AML-193 (cell line): Measurements from ENCODE around the gene CD4.
A peak's percentile ranks its signal among the peaks of the same experiment; 100 is the strongest.

Source experiments
- DNase-seq, 2 experiments: peaks; one replicate each; lab custom pipeline; 2025; lab: John Stamatoyannopoulos, UW

CD4 gene

GRCh38 chr12:6778217-6778573, 11.1 kb upstream of the CD4 start:
- no peak for DNase-seq

- peak; percentile 82 to 83 for DNase-seq
Measured at GRCh38 chr12:6778574-6779550, 10.5 kb upstream of the CD4 start.

- no peak for DNase-seq
Measured at GRCh38 chr12:6779708-6780432, 9.5 kb upstream of the CD4 start.

GRCh38 chr12:6780573-6780972, 8.8 kb upstream of the CD4 start:
- no peak for DNase-seq

- DNase-seq: no peak
Measured at GRCh38 chr12:6782119-6782518, 7.2 kb upstream of the CD4 start.

- no peak for DNase-seq
Measured at GRCh38 chr12:6782850-6783566, 6.3 kb upstream of the CD4 start.

- DNase-seq: no peak
Measured at GRCh38 chr12:6783828-6784227, 5.5 kb upstream of the CD4 start.

GRCh38 chr12:6784296-6784695, 5.0 kb upstream of the CD4 start:
- DNase-seq: no peak

- DNase-seq: no peak
Measured at GRCh38 chr12:6784761-6785160, 4.6 kb upstream of the CD4 start.

GRCh38 chr12:6786416-6787094, 2.8 kb upstream of the CD4 start:
- DNase-seq: no peak

- DNase-seq: no peak
Measured at GRCh38 chr12:6787309-6787708, 2.0 kb upstream of the CD4 start.

GRCh38 chr12:6790496-6791150, 1.3 kb downstream of the CD4 start:
- DNase-seq: no peak

GRCh38 chr12:6791931-6792520, 2.7 kb downstream of the CD4 start:
- DNase-seq: no peak

GRCh38 chr12:6792522-6793201, 3.3 kb downstream of the CD4 start:
- peak; percentile 73 to 81 for DNase-seq

- DNase-seq: no peak
Measured at GRCh38 chr12:6795088-6795487, 5.8 kb downstream of the CD4 start.

- DNase-seq: no peak
Measured at GRCh38 chr12:6796576-6796975, 7.2 kb downstream of the CD4 start.

GRCh38 chr12:6799147-6799546, 9.8 kb downstream of the CD4 start:
- no peak for DNase-seq

GRCh38 chr12:6807170-6807569, 17.8 kb downstream of the CD4 start:
- DNase-seq: no peak

- no peak for DNase-seq
Measured at GRCh38 chr12:6809056-6809455, 19.7 kb downstream of the CD4 start.

- DNase-seq: no peak
Measured at GRCh38 chr12:6810758-6811157, 21.4 kb downstream of the CD4 start.
